Left renal pelvis (tissue), 4 donors: Measurements from ENCODE around the gene MYL5. TPM values are rescaled to one million over a fixed set of nuclear protein-coding genes. Genes with fewer than 3 reads are reported as not detected.
"Not testable (repeated sequence)": the region's sequence is repeated elsewhere in the genome, so short reads cannot be mapped to it uniquely, and the experiment has no call there.

Experiments
- DNase-seq, 4 donors: peaks; one replicate each; pipeline ENCODE4 v3.0.0-alpha.2; 2013; ENCODE audit warnings: low read depth in 4 of 4, low spot score in 3 of 4
- polyA plus RNA-seq, 4 donors: library from polyadenylated mRNA; unstranded; fragments of 120-200 nt; gene quantifications; one replicate each; pipeline ENCODE4 v1.2.1, GENCODE V29; 2013; ENCODE audit not compliant: insufficient read length in 4 of 4

Gene MYL5
- polyA plus RNA-seq, 4 donors = 12.0 to 23.1 (median 16.7) TPM

DNA sequence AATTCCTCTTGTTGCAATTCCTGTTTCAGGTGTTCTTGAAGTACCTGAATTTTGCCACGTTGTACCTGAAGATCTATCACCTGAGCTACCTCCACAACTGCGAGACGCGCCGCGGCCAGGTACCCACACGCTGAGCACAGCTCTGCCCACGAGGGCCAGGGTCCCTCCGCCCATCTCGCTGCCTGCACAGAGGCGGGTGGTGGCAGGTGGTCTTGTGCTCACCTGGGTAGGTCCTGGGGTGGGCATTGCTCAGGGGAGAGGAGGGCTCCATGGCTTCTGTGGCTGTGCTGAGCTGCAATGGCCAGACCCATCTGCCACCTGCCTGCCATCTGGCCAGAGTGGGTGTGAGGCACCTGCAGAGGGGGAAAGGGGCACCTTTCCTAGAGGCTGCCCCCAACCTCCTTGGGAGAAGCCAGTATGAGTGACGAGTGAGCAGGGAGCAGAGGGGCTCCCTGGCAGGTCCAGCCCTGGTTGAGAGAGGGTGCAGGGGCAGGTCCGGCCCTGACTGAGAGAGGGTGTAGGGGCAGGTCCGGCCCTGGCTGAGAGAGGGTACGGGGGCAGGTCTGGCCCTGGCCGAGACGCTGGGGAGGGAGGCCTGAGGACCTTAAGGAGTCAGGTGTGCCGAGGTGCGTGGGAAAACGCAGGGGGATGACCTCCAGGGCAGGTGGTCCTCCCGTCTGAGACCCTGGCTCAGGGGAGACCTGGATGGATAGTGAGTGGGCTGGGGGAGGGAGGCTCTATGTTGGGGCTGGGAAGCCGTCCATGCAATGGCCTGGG is 38.3 kb upstream of the MYL5 start:
- no peak for DNase-seq

DNA sequence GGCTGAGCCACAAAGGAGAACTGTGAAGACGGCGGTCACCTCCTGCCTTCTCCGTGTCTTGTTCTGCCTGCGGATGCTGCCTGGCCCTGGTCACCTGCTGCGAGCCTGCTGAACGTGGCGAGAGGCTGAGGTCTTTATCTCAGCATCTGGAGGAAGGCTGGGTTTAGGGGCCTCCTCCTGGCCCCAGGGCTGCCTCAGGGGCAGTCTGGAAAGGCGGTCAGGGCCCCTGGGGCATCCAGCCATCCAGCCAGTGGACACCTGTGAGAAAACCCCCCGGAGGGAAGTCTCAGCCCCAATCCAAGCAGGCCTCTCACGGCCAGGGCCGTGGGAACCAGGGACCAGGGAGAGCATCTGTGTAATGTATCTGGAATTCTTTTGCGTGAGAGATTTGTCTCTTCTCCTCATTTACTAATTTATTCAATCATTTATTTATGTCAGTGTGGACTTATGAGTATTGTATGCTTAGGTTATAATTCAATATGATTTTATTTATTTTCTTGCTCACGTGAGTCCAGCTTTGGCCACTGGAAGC is 37.6 kb upstream of the MYL5 start:
- DNase-seq = no peak

DNA sequence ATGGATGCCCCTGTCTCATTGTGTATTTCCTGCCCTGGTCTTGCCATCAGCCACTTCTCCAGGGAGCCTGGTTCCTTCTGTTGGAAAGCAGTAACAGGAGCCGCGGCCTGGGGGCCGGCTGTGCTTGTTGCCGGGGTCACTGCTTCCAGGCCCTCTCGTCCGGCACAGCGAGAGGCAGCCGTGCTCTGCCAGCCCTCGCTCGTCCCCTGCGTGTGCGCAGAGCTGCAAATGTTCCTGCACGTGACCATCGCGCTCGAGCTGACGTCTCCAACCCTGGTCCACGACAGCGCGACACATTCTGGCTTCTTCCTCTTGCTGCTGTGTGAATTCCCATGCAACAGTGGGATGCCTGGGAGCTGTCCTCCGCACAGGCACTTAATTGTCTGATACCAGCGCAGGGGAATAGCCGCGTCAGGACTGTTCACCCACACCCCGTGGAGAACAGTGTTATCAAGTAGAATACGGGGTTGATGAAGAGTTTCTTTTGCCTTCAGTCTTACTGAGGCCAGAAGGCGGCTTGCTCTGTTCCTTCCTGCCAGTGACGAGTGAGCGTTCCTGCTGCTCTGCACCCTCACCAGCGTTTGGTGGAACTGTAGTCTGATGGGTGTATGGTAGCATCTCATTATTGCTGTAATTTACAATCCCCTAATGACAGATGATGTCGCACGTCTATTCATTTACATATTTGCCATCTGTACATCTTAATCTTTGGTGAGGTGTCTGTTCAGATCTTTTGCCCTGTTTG is 36.6 kb upstream of the MYL5 start:
- no peak for DNase-seq

DNA sequence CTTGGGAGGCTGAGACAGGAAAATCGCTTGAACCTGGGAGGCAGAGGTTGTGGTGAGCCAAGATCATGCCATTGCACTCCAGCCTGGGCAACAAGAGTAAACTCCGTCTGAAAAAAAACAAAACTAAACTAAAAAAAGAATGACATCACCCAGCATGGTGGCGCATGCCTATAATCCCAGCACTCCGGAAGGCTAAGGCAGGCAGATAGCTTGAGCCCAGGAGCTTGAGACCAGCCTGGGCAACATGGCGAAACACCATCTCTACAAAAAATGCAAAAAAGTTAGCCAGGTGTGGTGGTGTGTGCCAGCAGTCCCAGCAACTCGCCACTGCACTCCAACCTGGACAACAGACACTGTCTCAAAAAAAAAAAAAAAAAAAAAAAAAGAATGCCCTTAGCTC is 32.0 kb upstream of the MYL5 start:
- not testable (repeated sequence) for DNase-seq

DNA sequence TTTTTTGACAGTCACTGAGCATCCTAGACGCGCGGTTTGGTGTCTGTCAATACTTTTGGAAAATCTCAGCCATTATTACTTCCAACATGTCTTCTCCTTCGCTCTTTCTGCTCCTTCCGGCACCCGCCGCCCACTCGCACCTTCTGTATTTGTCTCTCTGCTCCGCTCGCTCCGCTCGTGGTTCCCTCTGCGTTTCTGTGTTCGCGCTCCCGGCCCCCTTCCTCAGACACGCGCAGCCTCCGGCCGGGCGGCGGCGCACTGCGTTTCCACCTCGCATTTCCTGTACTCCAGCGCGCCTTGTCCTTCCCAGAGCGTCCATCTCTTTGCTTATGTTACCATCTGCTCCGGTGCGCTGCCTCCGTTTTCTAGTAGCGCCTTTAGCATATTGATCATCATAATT is 27.9 kb upstream of the MYL5 start:
- DNase-seq = no peak

DNA sequence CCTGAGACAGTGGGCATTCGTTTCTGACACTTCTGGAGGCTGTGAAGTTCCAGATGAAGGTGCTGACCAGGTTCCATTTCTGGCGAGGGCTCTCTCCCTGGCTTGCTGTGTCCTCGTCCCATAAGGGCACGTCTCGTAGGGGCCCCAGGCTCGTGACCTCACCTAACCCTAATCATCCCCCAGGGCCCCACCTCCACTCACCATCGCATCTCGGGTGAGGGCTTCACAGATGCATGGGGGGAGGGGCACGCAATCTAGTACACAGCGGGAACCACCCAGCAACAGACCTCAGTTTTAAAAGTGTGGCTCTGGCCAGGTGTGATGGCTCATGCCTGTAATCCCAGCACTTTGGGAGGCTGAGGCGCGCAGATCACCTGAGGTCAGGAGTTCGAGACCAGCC is 26.9 kb upstream of the MYL5 start:
- DNase-seq = no peak

DNA sequence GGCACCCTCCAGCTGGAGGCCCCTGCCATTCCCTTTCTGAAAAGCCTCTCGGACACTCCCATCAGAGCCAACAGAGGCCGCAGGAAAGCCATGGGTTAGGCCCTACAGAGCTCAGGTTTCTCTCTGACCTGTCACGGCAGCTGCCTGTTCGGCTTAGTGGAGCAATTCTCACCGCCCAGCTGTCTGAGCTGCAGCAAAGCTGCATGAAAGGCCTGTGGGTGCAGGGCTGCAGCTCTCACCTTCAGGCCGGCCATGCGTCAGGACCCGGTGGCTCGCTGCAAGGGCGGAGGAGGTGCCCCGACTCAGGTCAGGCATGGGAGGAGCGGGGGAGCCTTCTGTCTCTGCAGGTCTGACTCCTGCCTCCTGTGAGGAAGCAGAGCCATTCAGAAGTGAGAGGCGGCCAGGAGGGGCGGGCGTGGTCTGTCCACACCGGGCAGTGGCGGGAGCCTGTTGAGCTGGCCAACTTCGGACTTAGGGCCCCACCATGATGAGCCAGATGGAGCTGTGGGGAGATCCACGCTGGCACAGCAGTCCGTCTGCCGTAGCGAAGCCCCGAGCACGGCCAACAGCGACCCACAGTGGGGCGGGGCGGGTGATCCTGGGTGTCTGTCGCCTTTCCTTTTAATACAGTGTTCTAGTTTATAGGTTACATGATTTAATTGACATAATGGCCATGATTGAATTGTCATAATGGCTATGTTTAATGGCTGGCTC is 25.6 kb upstream of the MYL5 start:
- peak in 1 of 4 donors; percentile 57 for DNase-seq

DNA sequence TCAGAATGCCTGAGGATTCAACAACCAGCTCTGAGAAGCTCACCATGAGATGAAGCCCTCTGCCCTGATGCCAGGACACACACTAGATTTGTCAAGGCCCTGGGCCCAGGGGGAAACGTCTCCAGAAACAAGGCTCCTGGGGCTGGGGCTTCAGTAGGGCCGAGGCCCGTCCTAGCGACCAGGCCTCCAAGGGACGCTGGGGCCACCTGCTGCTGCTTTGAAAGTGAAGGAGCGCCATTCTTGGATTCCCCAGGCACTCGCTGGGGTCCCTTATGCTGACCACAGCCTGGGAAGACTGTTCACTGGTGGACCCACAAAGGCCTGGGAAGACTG is 25.1 kb upstream of the MYL5 start:
- DNase-seq = no peak

DNA sequence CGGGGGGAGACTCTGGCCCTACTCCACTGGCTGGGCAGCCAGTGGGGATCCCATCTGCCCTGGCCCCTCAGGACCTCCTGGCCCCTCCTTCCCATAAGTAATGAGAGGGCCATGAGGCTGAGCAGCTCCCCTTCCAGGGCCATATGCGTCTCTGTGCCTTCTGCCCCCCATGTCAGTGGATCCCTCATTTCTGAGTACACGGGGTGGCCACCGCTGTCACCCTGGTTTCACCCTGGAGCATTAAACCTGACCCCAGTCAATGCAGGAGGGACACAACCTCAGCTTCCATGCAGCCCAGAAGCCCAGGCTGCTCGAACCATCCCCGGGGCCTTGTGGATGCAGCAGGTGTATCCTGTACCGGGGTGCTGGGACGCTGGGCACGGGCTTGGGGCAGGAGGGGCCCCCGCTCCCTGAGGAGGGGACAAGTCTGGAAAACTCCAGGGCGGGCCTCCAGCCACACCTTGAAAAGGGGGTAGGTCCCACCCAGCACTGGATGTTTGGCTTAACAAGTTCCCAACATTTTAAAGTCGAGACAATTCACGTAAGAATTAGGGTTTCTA is 24.5 kb upstream of the MYL5 start:
- DNase-seq = no peak

DNA sequence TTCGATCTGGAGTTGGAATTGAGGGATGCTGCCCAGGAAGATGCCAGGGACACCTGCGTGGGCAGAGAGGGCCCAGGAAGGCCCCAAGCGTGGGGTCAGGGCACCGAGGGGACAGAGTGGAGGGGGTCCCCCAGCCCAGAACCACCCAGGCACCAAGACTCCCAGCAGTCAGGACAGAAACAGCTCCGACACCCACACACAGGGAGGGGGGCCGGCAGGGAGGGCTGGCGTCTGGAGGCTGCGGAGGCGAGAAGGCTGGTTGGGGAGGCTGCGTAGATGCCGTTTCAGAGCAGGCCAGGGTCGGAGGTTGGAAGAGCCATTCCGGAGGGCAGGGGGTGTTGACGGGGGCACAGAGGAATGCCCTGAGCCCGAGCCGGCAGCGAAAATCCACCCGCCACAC is 23.9 kb upstream of the MYL5 start:
- DNase-seq = no peak

DNA sequence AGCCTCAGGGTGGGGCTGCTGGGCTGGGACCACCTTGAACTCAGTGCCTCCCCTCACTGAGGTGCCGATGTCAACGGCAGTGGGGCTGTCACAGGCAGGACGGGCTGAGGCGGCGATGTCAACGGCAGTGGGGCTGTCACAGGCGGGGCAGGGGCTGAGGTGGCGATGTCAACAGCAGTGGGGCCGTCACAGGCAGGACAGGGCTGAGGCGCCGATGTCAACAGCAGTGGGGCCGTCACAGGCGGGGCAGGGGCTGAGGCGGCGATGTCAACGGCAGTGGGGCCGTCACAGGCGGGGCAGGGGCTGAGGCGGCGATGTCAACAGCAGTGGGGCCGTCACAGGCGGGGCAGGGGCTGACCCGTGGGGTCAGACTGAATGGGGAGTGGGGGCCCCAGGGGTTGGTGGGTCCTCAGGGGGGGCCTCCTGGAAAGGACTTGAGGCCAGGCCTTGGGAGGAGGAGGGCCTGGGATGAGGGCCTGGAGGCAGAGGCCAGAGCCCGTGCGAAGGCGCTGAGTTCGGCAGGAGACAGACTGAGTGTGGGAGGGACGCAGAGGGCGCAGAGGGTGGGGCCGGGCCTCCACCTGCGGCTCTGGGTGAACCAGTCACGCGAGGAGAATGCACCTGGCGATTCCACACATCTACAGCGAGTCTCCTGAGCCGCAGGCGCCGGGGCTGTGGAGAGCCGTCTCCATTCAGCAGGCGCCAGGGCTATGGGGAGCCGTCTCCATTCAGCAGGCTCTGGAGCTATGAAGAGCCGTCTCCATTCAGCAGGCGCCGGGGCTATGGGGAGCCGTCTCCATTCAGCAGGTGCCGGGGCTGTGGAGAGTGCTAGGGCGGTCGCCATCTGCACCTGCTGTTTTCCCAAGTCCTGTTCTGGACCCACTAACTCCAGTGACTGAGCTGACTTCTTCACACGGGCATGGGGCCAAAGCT is 23.1 kb upstream of the MYL5 start:
- no peak for DNase-seq

DNA sequence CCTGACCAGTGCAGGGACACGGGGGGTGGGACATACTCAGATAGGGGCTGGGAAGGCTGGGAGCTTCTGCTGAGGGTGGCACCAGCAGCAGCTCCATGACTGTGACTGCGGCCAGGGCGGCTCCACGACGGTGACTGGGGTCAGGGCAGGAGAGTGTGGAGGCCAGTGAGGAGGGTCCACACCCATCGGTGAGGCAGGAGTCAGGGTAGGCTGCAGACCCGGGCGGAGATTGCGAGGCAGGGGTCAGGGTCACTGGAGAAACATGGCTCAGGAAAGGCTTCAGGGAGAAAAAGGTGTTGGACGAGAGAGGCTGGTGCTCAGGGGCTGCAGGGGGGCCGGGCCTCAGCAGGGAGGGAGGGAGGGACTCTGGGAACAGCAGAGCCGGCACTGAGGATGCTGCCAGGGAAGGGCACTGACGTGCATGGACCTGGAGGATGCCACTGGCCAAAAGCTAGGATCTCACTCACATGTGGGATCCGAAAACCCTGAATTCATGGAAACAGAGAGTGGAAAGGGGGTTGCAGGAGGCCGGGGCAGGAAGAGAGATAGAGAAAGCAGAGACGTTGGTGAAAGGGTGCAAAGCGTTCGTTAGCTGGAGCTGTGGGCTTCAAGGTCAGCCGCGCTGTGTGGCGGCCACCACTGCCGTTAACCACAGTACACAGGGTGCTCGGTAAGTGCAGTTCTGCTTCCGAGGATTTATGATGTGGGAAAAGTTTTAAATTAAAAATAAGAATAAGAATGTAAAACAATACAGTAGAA is 22.3 kb upstream of the MYL5 start:
- no peak for DNase-seq

DNA sequence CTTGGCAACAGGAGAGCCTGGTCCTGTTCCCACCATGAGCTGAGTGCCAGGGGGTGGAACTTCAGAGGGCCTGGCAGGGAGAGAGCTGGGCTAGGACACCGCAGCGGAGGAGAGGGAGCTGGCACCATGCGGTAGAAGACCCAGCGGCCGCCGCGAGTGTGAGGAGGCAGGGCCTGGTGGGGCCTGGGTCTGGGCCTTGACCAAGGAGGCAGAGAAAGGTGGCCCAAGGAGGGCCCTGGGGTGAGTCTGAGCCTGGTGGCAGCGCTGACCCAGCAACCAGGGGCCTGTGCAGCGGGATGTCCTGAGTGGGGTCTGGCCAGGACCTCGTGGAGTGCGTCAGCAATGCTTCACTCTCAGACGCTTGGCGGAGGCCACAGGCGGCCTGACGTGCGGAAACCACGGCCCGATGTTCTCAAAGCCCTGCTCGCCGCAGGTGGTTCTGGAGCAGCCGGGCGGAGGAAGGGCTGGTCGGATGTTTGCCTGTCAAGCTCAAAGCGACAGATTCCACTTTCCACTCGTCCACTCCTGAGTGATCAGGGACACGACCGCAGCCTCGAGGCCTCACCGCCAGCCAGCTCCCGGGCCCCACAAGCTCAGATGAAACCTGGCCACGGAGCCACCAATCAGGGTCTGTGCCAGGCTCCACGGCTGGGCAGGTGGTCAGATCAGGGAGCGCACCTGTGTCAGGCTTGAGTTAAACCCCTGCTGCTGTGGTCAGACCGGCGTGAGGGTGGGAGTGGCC is 21.1 kb upstream of the MYL5 start:
- no peak for DNase-seq

DNA sequence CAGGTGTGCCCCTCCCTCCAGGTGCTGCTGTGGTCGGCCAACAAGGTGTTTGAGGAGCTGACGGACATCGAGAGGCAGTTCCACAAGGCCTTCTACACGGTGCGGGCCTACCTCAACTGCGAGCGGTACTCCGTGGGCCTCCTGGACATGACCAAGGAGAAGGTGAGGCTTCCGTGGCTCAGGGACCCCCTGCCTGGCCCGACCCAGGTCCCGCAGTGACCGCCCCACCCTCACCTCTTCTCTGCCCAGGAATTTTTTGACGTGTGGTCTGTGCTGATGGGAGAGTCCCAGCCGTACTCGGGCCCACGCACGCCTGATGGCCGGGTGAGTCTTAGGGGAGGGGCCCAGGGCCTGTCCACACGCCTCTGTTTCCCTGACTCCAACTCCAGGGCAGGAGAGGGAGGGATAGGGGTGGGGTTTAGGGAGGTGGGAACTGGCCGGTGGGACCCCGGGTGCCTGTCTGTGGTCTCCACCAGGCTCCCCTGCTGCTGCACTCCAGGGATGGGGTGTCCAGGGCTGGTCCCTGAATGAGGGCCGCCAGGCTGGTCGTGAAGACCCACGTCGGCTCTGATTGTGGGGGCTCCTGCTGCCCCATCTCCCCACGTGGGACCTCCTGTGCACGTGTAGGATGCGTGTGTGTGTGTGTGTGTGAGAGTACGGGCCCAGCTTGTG is 20.4 kb upstream of the MYL5 start:
- no peak for DNase-seq

DNA sequence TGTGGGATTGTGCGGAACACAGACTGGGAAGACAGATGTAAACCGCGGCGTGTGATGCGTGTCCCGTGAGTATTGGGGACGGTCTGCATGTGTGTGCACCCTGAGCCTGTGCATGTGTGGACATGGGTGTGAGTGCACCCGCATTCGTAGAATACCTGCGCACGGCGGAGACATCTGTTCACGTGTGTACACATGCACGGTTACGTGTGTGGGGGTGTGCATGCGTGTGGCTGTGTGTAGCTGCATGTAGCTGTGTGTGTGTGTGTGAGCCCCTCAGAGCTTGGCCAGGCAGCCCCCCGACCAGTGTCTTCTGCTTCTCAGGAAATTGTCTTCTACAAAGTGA is 19.9 kb upstream of the MYL5 start:
- no peak for DNase-seq

DNA sequence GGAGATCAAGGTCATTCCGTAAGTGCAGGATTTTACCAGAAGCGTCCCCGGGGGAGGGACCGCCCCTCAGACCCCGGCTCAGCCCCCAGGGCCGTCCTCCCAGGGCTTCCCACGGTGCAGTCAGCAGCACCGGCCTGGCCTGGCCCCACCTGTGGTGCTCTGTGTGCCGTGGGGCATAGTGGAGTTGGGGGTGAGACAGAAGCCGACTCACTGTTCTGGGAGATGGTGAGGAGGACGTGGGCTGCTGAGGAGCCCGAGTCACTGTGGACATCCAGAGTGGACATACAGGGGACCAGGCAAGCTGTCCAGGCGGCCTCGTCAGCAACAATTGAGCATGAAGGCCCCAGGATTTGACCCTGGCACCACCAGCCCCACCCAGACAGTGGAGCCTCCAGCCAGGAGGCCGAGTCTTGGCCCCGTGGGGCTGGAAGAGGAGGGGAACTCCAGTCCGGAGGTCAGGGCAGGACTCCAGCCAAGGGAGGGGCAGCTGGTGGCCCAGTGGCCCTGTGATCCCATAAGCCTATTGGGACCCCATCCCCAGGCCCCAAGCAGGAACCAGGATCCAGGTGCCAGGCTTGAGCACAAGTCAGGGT is 19.4 kb upstream of the MYL5 start:
- DNase-seq = no peak

DNA sequence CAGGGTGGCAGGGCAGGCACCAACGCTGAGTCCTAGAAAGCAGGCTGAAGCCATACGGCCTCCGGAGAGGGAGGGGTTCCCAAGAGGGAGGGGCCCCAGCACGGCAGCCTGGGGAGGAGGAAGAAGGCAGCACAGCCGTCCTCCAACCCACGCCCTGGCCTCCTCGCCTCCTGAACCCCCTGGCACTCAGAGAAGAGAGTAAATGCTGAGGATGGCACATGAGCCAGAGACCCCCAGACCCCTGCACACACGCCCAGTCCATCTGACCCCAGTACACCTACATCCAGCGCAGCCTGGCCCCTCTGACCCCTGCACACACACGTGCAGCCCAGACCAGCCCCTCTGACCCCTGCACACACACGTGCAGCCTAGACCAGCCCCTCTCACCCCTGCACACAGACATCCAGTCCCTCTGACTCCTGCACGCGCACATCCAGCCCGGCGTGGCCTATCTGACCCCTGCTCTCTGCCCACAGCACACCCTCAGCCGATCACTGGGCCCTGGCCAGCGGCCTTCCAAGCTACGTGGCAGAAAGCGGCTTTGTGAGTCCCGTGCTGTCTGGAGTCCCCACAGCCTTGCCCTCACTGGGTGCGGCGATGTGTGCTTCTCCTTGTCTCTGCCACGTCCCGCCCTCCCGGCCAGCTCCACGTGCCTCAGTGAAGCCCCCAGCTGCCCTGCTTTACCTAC is 18.7 kb upstream of the MYL5 start:
- no peak for DNase-seq
